ENCODE results near the gene LSM4.

The LSM4 gene

DNA sequence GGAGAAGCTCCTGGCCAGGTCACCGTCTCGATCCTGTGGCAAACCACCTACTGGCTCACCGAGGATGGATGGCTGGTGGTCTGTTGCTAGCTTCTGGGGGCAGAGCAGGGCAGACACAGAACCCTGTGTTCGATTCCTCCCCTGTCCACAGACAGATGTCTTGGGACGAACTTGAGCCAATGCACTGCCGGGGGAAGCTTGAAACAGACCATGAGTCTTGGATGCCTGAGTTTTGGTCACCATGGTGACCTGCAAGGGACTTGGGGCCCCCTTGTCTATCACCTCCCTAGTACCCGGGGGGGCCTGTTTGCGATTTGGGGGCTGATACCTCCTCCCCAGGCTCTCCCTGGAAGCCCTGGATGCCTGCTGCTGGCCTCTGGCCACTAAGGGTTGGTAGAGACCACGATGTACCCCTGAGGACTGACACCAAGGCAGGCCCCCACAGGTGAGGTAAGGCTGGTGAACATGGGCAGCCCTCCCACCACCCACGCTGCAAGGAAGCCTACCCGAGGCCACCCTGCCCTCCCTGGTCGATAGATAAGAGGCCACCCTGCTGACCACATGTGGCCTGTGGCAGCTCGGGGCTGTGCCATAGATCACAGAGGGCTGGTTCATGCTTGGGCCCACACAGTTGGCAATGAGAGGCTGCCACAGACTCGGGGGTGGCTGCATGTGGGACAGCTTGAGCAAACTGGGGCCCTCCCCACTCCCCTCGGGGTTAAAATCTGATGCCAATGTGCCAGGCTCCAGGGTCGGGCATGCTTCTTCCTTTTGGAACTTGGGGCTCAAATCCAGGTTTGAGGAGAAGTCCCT, 59.3 kb downstream of the LSM4 start:
- Histone ChIP-seq H3K9me3 (ENCODE audit: insufficient read depth, low read length) (no peaks in the 10 kb centered on the region), H3K4me2 (ENCODE audit: low read depth, low read length, poor library complexity, severe bottlenecking) (no peak overlapping the region), H3K27me3 (ENCODE audit: low read length) (no peaks in the 10 kb centered on the region), H3K9ac (ENCODE audit: low read length) (no peak overlapping the region), H3K36me3 (ENCODE audit: low read length) (no peaks in the 10 kb centered on the region), H2AFZ (ENCODE audit: low read depth, low read length, severe bottlenecking) (no peak overlapping the region), H3K9me2 (replicated peaks; ENCODE audit: insufficient read depth, low read length) (no peaks in the 10 kb centered on the region), H3K79me2 (ENCODE audit: insufficient read depth, low read length) (no peaks in the 10 kb centered on the region), H3K27ac (ENCODE audit: low read depth, low read length) (no peak overlapping the region), H3F3A (ENCODE audit: insufficient read depth) (no peaks in the 10 kb centered on the region), H3K4me3 (ENCODE audit: insufficient read depth, low read length, poor library complexity, severe bottlenecking) (no peak overlapping the region), H4K20me1 (ENCODE audit: low read depth, low read length) (no peaks in the 10 kb centered on the region)
- TF ChIP-seq, protein P1, sequence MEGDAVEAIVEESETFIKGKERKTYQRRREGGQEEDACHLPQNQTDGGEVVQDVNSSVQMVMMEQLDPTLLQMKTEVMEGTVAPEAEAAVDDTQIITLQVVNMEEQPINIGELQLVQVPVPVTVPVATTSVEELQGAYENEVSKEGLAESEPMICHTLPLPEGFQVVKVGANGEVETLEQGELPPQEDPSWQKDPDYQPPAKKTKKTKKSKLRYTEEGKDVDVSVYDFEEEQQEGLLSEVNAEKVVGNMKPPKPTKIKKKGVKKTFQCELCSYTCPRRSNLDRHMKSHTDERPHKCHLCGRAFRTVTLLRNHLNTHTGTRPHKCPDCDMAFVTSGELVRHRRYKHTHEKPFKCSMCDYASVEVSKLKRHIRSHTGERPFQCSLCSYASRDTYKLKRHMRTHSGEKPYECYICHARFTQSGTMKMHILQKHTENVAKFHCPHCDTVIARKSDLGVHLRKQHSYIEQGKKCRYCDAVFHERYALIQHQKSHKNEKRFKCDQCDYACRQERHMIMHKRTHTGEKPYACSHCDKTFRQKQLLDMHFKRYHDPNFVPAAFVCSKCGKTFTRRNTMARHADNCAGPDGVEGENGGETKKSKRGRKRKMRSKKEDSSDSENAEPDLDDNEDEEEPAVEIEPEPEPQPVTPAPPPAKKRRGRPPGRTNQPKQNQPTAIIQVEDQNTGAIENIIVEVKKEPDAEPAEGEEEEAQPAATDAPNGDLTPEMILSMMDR (IDR thresholded peaks at IDR 0.05; ENCODE audit: insufficient read depth, low read length, poor library complexity, severe bottlenecking) = no peak
- TF ChIP-seq EZH2phosphoT487 (conservative IDR thresholded peaks at IDR 0.05; ENCODE audit: low read length) = no peak

DNA sequence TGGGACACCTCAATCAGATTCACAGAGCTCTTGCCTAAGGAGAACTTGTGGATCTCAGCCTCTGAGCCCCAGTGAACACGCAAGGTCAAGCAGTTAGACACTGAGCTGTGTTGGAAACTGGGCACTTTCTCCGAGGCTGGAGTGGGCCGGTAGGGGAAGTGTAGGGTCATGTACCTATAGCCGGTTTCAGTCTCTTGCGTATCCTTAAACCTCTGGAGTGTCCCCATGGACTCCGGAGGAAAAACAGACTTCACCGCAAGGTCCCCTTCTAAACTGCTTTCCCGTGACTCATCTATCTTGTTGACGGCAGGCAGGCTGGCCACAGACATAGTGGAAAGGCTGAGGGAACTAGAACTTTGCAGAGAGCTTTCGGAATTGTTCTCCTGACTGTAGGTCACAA, 60.0 kb downstream of the LSM4 start:
- no peak overlapping the region for H3K4me2 ChIP-seq (ENCODE audit: low read depth, low read length, poor library complexity, severe bottlenecking)
- H3F3A ChIP-seq (ENCODE audit: insufficient read depth) = no peaks in the 10 kb centered on the region
- no peak for TF ChIP-seq EZH2phosphoT487 (conservative IDR thresholded peaks at IDR 0.05; ENCODE audit: low read length)
- TF ChIP-seq, protein P1 (IDR thresholded peaks at IDR 0.05; ENCODE audit: insufficient read depth, low read length, poor library complexity, severe bottlenecking) = no peak
- no peak overlapping the region for H2AFZ ChIP-seq (ENCODE audit: low read depth, low read length, severe bottlenecking)
- H3K9ac ChIP-seq (ENCODE audit: low read length) = no peak overlapping the region
- H3K9me2 ChIP-seq (replicated peaks; ENCODE audit: insufficient read depth, low read length) = no peaks in the 10 kb centered on the region
- no peaks in the 10 kb centered on the region for H3K27me3 ChIP-seq (ENCODE audit: low read length)
- no peak overlapping the region for H3K4me3 ChIP-seq (ENCODE audit: insufficient read depth, low read length, poor library complexity, severe bottlenecking)
- H3K79me2 ChIP-seq (ENCODE audit: insufficient read depth, low read length) = no peaks in the 10 kb centered on the region
- H4K20me1 ChIP-seq (ENCODE audit: low read depth, low read length) = no peaks in the 10 kb centered on the region
- no peaks in the 10 kb centered on the region for H3K9me3 ChIP-seq (ENCODE audit: insufficient read depth, low read length)
- H3K27ac ChIP-seq (ENCODE audit: low read depth, low read length) = no peak overlapping the region
- no peaks in the 10 kb centered on the region for H3K36me3 ChIP-seq (ENCODE audit: low read length)

- no peaks in the 10 kb centered on the region for H3K36me3 ChIP-seq (ENCODE audit: low read length)
- no peak overlapping the region for H3K4me3 ChIP-seq (ENCODE audit: insufficient read depth, low read length, poor library complexity, severe bottlenecking)
- no peak overlapping the region for H2AFZ ChIP-seq (ENCODE audit: low read depth, low read length, severe bottlenecking)
- H3F3A ChIP-seq (ENCODE audit: insufficient read depth) = no peaks in the 10 kb centered on the region
- no peak overlapping the region for H3K27ac ChIP-seq (ENCODE audit: low read depth, low read length)
- H3K27me3 ChIP-seq (ENCODE audit: low read length) = no peaks in the 10 kb centered on the region
- H3K9me2 ChIP-seq (replicated peaks; ENCODE audit: insufficient read depth, low read length) = no peaks in the 10 kb centered on the region
- no peaks in the 10 kb centered on the region for H3K9me3 ChIP-seq (ENCODE audit: insufficient read depth, low read length)
- no peak overlapping the region for H3K4me2 ChIP-seq (ENCODE audit: low read depth, low read length, poor library complexity, severe bottlenecking)
- no peak for TF ChIP-seq EZH2phosphoT487 (conservative IDR thresholded peaks at IDR 0.05; ENCODE audit: low read length)
- TF ChIP-seq, protein P1 (IDR thresholded peaks at IDR 0.05; ENCODE audit: insufficient read depth, low read length, poor library complexity, severe bottlenecking) = no peak
- H4K20me1 ChIP-seq (ENCODE audit: low read depth, low read length) = no peaks in the 10 kb centered on the region
- H3K9ac ChIP-seq (ENCODE audit: low read length) = no peak overlapping the region
- H3K79me2 ChIP-seq (ENCODE audit: insufficient read depth, low read length) = no peaks in the 10 kb centered on the region
These were observed 60.7 kb downstream of the LSM4 start for GRCh38 chr19:18262144-18262543.
